ENCODE measurements around the gene KIAA0040. TPM values are rescaled to one million over a fixed set of nuclear protein-coding genes. Genes with fewer than 3 reads are reported as not detected.

Gene KIAA0040
- total RNA-seq, 2 donors from 2014 or later = 21.2 to 23.4 TPM

GRCh38 chr1:175163702-175164101 lies 28.9 kb downstream of the KIAA0040 start:
- Mint-ChIP-seq H3K36me3 (peaks cover 0 to 16% of the 10 kb centered on the region in 2 donors), H3K9me3 (no peaks in the 10 kb centered on the region), H3K27ac (peak overlapping the region in 1 of 2 donors; percentile 56)
- DNase-seq (ENCODE audit: low spot score in 2 of 2) (no peak), ATAC-seq (no peak)

GRCh38 chr1:175162955-175163354 lies 29.6 kb downstream of the KIAA0040 start:
- H3K36me3 Mint-ChIP-seq = peaks cover 0 to 16% of the 10 kb centered on the region in 2 donors
- no peak overlapping the region for H3K27ac Mint-ChIP-seq

GRCh38 chr1:175158170-175158591 lies 34.4 kb downstream of the KIAA0040 start:
- Mint-ChIP-seq H3K36me3 (peaks cover 0 to 16% of the 10 kb centered on the region in 2 donors), H3K27ac (peak overlapping the region; percentile 44 to 75), H3K9me3 (no peaks in the 10 kb centered on the region)
- DNase-seq (ENCODE audit: low spot score in 2 of 2) = no peak
- peak; percentile 51 to 71 for ATAC-seq

More at GRCh38 chr1:175162955-175163354, 29.6 kb downstream of the KIAA0040 start:
- H3K9me3 Mint-ChIP-seq = no peaks in the 10 kb centered on the region
- no peak for ATAC-seq
- DNase-seq (ENCODE audit: low spot score in 2 of 2) = no peak

- Mint-ChIP-seq H3K9me3 (no peaks in the 10 kb centered on the region), H3K27ac (peak overlapping the region in 1 of 2 donors; percentile 75), H3K36me3 (peaks cover 0 to 16% of the 10 kb centered on the region in 2 donors)
- DNase-seq (ENCODE audit: low spot score in 2 of 2) = no peak
- peak in 1 of 2 donors; percentile 76 for ATAC-seq
These were observed 35.4 kb downstream of the KIAA0040 start for GRCh38 chr1:175157200-175157599.

GRCh38 chr1:175155936-175156335 lies 36.6 kb downstream of the KIAA0040 start:
- DNase-seq (ENCODE audit: low spot score in 2 of 2) (no peak), ATAC-seq (no peak)
- Mint-ChIP-seq H3K36me3 (peaks cover 0 to 15% of the 10 kb centered on the region in 2 donors), H3K9me3 (no peaks in the 10 kb centered on the region), H3K27ac (no peak overlapping the region)

- Mint-ChIP-seq H3K27ac (no peak overlapping the region), H3K36me3 (peaks cover 0 to 10% of the 10 kb centered on the region in 2 donors), H3K9me3 (no peaks in the 10 kb centered on the region)
- ATAC-seq (no peak), DNase-seq (ENCODE audit: low spot score in 2 of 2) (no peak)
These were observed 37.1 kb downstream of the KIAA0040 start for GRCh38 chr1:175155473-175155856.

GRCh38 chr1:175154629-175155472 lies 37.7 kb downstream of the KIAA0040 start:
- H3K36me3 Mint-ChIP-seq = peaks cover 0 to 4% of the 10 kb centered on the region in 2 donors
- DNase-seq (ENCODE audit: low spot score in 2 of 2) (peak; percentile 67 to 82), ATAC-seq (peak; percentile 34 to 48)
- no peak overlapping the region for H3K27ac Mint-ChIP-seq
- H3K9me3 Mint-ChIP-seq = no peaks in the 10 kb centered on the region

- no peaks in the 10 kb centered on the region for H3K9me3 Mint-ChIP-seq
- no peak overlapping the region for H3K27ac Mint-ChIP-seq
These were observed 40.4 kb downstream of the KIAA0040 start for GRCh38 chr1:175152006-175152652.

GRCh38 chr1:175150596-175151319 lies 41.8 kb downstream of the KIAA0040 start:
- ATAC-seq (no peak), DNase-seq (ENCODE audit: low spot score in 2 of 2) (no peak)
- H3K36me3 Mint-ChIP-seq = no peaks in the 10 kb centered on the region
- no peak overlapping the region for H3K27ac Mint-ChIP-seq
- H3K9me3 Mint-ChIP-seq = no peaks in the 10 kb centered on the region

More at GRCh38 chr1:175152006-175152652, 40.4 kb downstream of the KIAA0040 start:
- H3K36me3 Mint-ChIP-seq = no peaks in the 10 kb centered on the region
- peak in 1 of 2 donors; percentile 77 for DNase-seq (ENCODE audit: low spot score in 2 of 2)
- peak; percentile 73 to 76 for ATAC-seq

GRCh38 chr1:175148068-175148467 lies 44.5 kb downstream of the KIAA0040 start:
- Mint-ChIP-seq H3K9me3 (no peaks in the 10 kb centered on the region), H3K36me3 (no peaks in the 10 kb centered on the region), H3K27ac (no peak overlapping the region)
- DNase-seq (ENCODE audit: low spot score in 2 of 2) (no peak), ATAC-seq (no peak)

- Mint-ChIP-seq H3K9me3 (no peaks in the 10 kb centered on the region), H3K27ac (no peak overlapping the region), H3K36me3 (no peaks in the 10 kb centered on the region)
- ATAC-seq = no peak
- no peak for DNase-seq (ENCODE audit: low spot score in 2 of 2)
These were observed 45.0 kb downstream of the KIAA0040 start for GRCh38 chr1:175147569-175147968.

- DNase-seq (ENCODE audit: low spot score in 2 of 2) = peak; percentile 60 to 79
- no peaks in the 10 kb centered on the region for H3K36me3 Mint-ChIP-seq
- no peaks in the 10 kb centered on the region for H3K9me3 Mint-ChIP-seq
- H3K27ac Mint-ChIP-seq = no peak overlapping the region
- peak; percentile 87 to 88 for ATAC-seq
These were observed 45.9 kb downstream of the KIAA0040 start for GRCh38 chr1:175146529-175147213.

- no peak for ATAC-seq
- H3K27ac Mint-ChIP-seq = no peak overlapping the region
- no peaks in the 10 kb centered on the region for H3K9me3 Mint-ChIP-seq
- DNase-seq (ENCODE audit: low spot score in 2 of 2) = no peak
- H3K36me3 Mint-ChIP-seq = no peaks in the 10 kb centered on the region
These were observed 46.6 kb downstream of the KIAA0040 start for GRCh38 chr1:175145899-175146528.

- H3K36me3 Mint-ChIP-seq = no peaks in the 10 kb centered on the region
- DNase-seq (ENCODE audit: low spot score in 2 of 2) = no peak
- H3K9me3 Mint-ChIP-seq = no peaks in the 10 kb centered on the region
- H3K27ac Mint-ChIP-seq = no peak overlapping the region
- no peak for ATAC-seq
These were observed 54.0 kb downstream of the KIAA0040 start for GRCh38 chr1:175138579-175138978.

- Mint-ChIP-seq H3K9me3 (no peaks in the 10 kb centered on the region), H3K36me3 (no peaks in the 10 kb centered on the region), H3K27ac (no peak overlapping the region)
- no peak for DNase-seq (ENCODE audit: low spot score in 2 of 2)
- ATAC-seq = no peak
These were observed 55.2 kb downstream of the KIAA0040 start for GRCh38 chr1:175137369-175137768.

GRCh38 chr1:175136246-175136645 lies 56.3 kb downstream of the KIAA0040 start:
- H3K27ac Mint-ChIP-seq = no peak overlapping the region
- no peaks in the 10 kb centered on the region for H3K36me3 Mint-ChIP-seq
- ATAC-seq = no peak
- H3K9me3 Mint-ChIP-seq = no peaks in the 10 kb centered on the region
- no peak for DNase-seq (ENCODE audit: low spot score in 2 of 2)
